HepG2 (cell line): ENCODE measurements around the gene SRSF1. TPM values are rescaled to one million over a fixed set of nuclear protein-coding genes. Genes with fewer than 3 reads are reported as not detected.

Experiments
- ATAC-seq: fragments of 200-7000 bp; cut with Tn5 transposase; 3 replicates; pipeline ENCODE4 v1.9.1; 2020; ENCODE audit warnings: mild to moderate bottlenecking, moderate library complexity
- BruUV-seq: library from RNA; stranded (reverse); fragments of 400-500 nt; replicated peaks from 2 replicates; lab custom pipeline; 2021; lab: Mats Ljungman, UMichigan
- CTCF ChIA-PET: fragments of 300-600 bp; formaldehyde crosslinking; extraction: SDS; loops from one replicate; lab custom pipeline; 2021; ENCODE audit warnings: low total read pairs, inconsistent platforms, low intra/inter-chr PET ratio; lab: Yijun Ruan, JAX
- POLR2A ChIA-PET: fragments of 350-600 bp; sonication (Branson Sonifier 250); formaldehyde crosslinking; loops from one replicate; lab custom pipeline; 2020; ENCODE audit warnings: antibody characterized with exemption, inconsistent platforms; lab: Yijun Ruan, JAX
- DNase-seq: peaks from one replicate; pipeline ENCODE4 v3.0.0-alpha.2; 2015; ENCODE audit warnings: low spot score
- FAIRE-seq: peaks from 3 replicates; lab custom pipeline; 2011; peaks lifted over from hg19 to GRCh38; lab: Jason Lieb, UNC
- H2AFZ ChIP-seq: one replicate; pipeline ENCODE4 v1.6.1; 2011; ENCODE audit warnings: low read length, inconsistent platforms
- H3K27ac ChIP-seq: fragments of 300-600 bp; 3 replicates; pipeline ENCODE4 v1.8.0; 2011; ENCODE audit warnings: mixed run types, mild to moderate bottlenecking, mixed read lengths, low read length, inconsistent platforms; ENCODE audit not compliant: insufficient read depth; ENCODE audit errors: extremely low read length
- H3K27me3 ChIP-seq, 2 experiments: fragments of 200-600 bp in 1 of 2; 2 replicates in 1 of 2; 3 replicates in 1 of 2; pipeline versions ENCODE4 v1.6.0 to v1.8.0; 2011; ENCODE audit warnings: low read length in 2 of 2, mild to moderate bottlenecking in 2 of 2, moderate library complexity in 2 of 2, inconsistent platforms in 1 of 2; ENCODE audit not compliant: insufficient read depth in 2 of 2, control insufficient read depth in 1 of 2
- H3K36me3 ChIP-seq, 2 experiments: fragments of 200-600 bp in 1 of 2; replicated peaks in 1 of 2; 2 replicates in 1 of 2; 3 replicates in 1 of 2; pipeline versions ENCODE4 v1.5.1 to v1.8.0; 2011; ENCODE audit warnings: low read length in 2 of 2, inconsistent platforms in 1 of 2; ENCODE audit not compliant: insufficient read depth in 2 of 2, control insufficient read depth in 1 of 2
- H3K4me1 ChIP-seq: 2 replicates; pipeline ENCODE4 v1.5.1; 2012; ENCODE audit warnings: low read length, inconsistent platforms; ENCODE audit not compliant: insufficient read depth
- H3K4me2 ChIP-seq: 2 replicates; pipeline ENCODE4 v1.6.0; 2011; ENCODE audit warnings: low read depth, low read length, inconsistent platforms
- H3K4me3 ChIP-seq, 3 experiments: fragments of 200-600 bp in 1 of 3; sonication (generic), shearing (Covaris generic) in 1 of 3; replicated peaks in 1 of 3; 2 replicates each; pipeline ENCODE4 v1.5.1; 2011 to 2016; ENCODE audit warnings: low read length in 3 of 3, inconsistent platforms in 2 of 3, low read depth in 2 of 3, mild to moderate bottlenecking in 2 of 3, control low read depth in 1 of 3, mixed read lengths in 1 of 3; ENCODE audit not compliant: insufficient read depth in 1 of 3
- H3K79me2 ChIP-seq: one replicate; pipeline ENCODE4 v1.6.1; 2011; ENCODE audit warnings: low read length, inconsistent platforms; ENCODE audit not compliant: insufficient read depth
- H3K9ac ChIP-seq: 2 replicates; pipeline ENCODE4 v1.6.0; 2011; ENCODE audit warnings: mild to moderate bottlenecking, low read depth, low read length, inconsistent platforms; ENCODE audit not compliant: insufficient read depth
- H3K9me3 ChIP-seq: 2 replicates; pipeline ENCODE4 v1.5.1; 2012; ENCODE audit warnings: mild to moderate bottlenecking, low read length
- H4K20me1 ChIP-seq: 2 replicates; pipeline ENCODE4 v1.6.0; 2011; ENCODE audit warnings: inconsistent platforms, mild to moderate bottlenecking, low read length, moderate library complexity; ENCODE audit not compliant: insufficient read depth
- CHCHD3 ChIP-seq: sonication (generic); formaldehyde crosslinking; IDR thresholded peaks from 2 replicates; pipeline ENCODE4 v1.8.0; 2022; ENCODE audit warnings: mild to moderate bottlenecking, missing genetic modification reagents, moderate library complexity
- HNRNPUL1 ChIP-seq: fragments of 200-400 bp; formaldehyde crosslinking; IDR thresholded peaks from 2 replicates; pipeline ENCODE4 v1.6.1; 2017; ENCODE audit warnings: low read depth, mild to moderate bottlenecking, low read length, moderate library complexity
- KDM5A ChIP-seq: fragments of 200-600 bp; sonication (generic); IDR thresholded peaks from 2 replicates; pipeline ENCODE4 v1.7.0; 2018; ENCODE audit warnings: antibody characterized with exemption, mild to moderate bottlenecking, low read length, borderline replicate concordance
- SP1 ChIP-seq, 2 experiments: fragments of 450-650 bp in 1 of 2; sonication (generic) in 1 of 2; formaldehyde crosslinking in 1 of 2; IDR thresholded peaks; 2 replicates each; pipeline versions ENCODE4 v1.4.0 to v1.6.1; 2016 to 2020; ENCODE audit warnings: missing genetic modification reagents in 1 of 2
- TARDBP ChIP-seq: sonication (generic); formaldehyde crosslinking; IDR thresholded peaks from 2 replicates; pipeline ENCODE4 v1.8.0; 2022; ENCODE audit warnings: mild to moderate bottlenecking, missing genetic modification reagents
- ZNF260 ChIP-seq: sonication (generic); formaldehyde crosslinking; IDR thresholded peaks from 2 replicates; pipeline ENCODE4 v1.4.0; 2020; ENCODE audit warnings: missing genetic modification reagents, low read depth, mild to moderate bottlenecking, borderline replicate concordance
- ZNF557 ChIP-seq: sonication (generic); formaldehyde crosslinking; IDR thresholded peaks from 2 replicates; pipeline ENCODE4 v1.4.0; 2020; ENCODE audit warnings: missing genetic modification reagents
- ZNF629 ChIP-seq: sonication (generic); formaldehyde crosslinking; conservative IDR thresholded peaks from 2 replicates; pipeline ENCODE4 v1.5.0; 2020; ENCODE audit warnings: missing genetic modification reagents
- ZNF841 ChIP-seq: sonication (generic); formaldehyde crosslinking; IDR thresholded peaks from 2 replicates; pipeline ENCODE4 v1.8.1; 2023; ENCODE audit warnings: missing genetic modification reagents, borderline replicate concordance
- ZNF879 ChIP-seq: sonication (generic); formaldehyde crosslinking; IDR thresholded peaks from 2 replicates; pipeline ENCODE4 v1.8.1; 2023; ENCODE audit warnings: missing genetic modification reagents
- WGBS: methylation state at CpG from one replicate; pipeline ENCODE4 v1.1.6; 2017; ENCODE audit warnings: low lambda C conversion rate; 5-methylcytosine and 5-hydroxymethylcytosine counted together
- in situ Hi-C: cut with HindIII; loops from 2 replicates; pipeline ENCODE4 v1.10.0; 2017; ENCODE audit warnings: low pct_unique_long_range_greater_than_20kb; ENCODE audit not compliant: extremely low pct_ligation_motif_present
- intact Hi-C: fragments of 100-400 bp; cut with micrococcal nuclease; formaldehyde crosslinking; loops from one replicate; pipeline ENCODE4 v1.10.0; 2022; ENCODE audit not compliant: unreplicated experiment
- polyA plus RNA-seq, 8 experiments: library from polyadenylated mRNA; depleted of rRNA in 3 of 8; stranded (reverse) in 7 of 8; unstranded in 1 of 8; fragments of >200 nt; fragmentation: Illumina TruSeq in 4 of 8; extraction: Trizol in 4 of 8; gene quantifications; 2 replicates each; pipeline versions ENCODE4 v1.2.1 to v1.2.3, GENCODE V29; 2011 to 2016; ENCODE audit warnings: low read depth in 4 of 8, missing spikeins in 1 of 8, mixed read lengths in 1 of 8; ENCODE audit not compliant: insufficient read depth in 1 of 8
- total RNA-seq, 5 experiments: library from RNA; depleted of rRNA; stranded (reverse); fragments of >200 nt; fragmentation: Illumina TruSeq; extraction: Trizol; gene quantifications; 2 replicates each; pipeline ENCODE4 v1.2.3, GENCODE V29; 2016; ENCODE audit warnings: low read depth in 1 of 5
- TF ChIP-seq, protein P1 (sequence below): sonication (generic); formaldehyde crosslinking; IDR thresholded peaks from 2 replicates; pipeline ENCODE4 v1.4.0; 2020; ENCODE audit warnings: missing genetic modification reagents
- TF ChIP-seq, protein P2 (sequence below): IDR thresholded peaks from 2 replicates; pipeline ENCODE4 v1.6.1; 2018; ENCODE audit warnings: missing genetic modification reagents
- TF ChIP-seq, protein P3 (sequence below): sonication (generic); formaldehyde crosslinking; IDR thresholded peaks from 2 replicates; pipeline ENCODE4 v1.4.0; 2020; ENCODE audit warnings: missing genetic modification reagents

Gene SRSF1
- total and polyA plus RNA-seq, 2 of the 13 experiments (the other 11 are each of a cell fraction or from before 2014, with no cell fraction given) = 142 to 445 TPM

DNA sequence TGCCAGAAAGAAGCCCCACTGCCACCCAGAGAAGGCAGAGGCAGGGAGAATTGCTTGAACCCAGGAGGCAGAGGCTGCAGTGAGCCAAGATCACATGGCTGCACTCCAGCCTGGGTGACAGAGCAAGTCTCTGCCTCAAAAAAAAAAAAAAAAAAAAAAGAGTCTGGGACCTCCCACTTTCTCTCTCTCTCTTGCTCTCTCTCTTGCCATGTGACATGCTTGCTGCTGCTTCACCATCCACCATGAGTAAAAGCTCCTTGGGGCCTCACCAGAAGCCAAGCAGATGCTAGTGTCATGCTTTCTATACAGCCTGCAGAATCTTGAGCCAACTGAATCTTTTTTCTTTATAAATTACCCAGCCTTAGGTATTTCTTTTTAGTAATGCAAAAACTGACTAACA, 21.5 kb upstream of the SRSF1 start:
- no TSS peak for BruUV-seq
- H3K4me2 ChIP-seq = no peak overlapping the region
- H3K36me3 ChIP-seq = no peaks in the 10 kb centered on the region
- H3K4me3 ChIP-seq = no peak overlapping the region
- no peaks in the 10 kb centered on the region for H3K79me2 ChIP-seq
- H2AFZ ChIP-seq = no peak overlapping the region
- H3K27ac ChIP-seq = no peak overlapping the region
- ChIA-PET POLR2A (no interaction called here), CTCF (no interaction called here)
- intact Hi-C loops = no loop called here
- FAIRE-seq = no peak
- no peaks in the 10 kb centered on the region for H4K20me1 ChIP-seq
- no peaks in the 10 kb centered on the region for H3K9me3 ChIP-seq
- H3K4me1 ChIP-seq = no peaks in the 10 kb centered on the region
- H3K9ac ChIP-seq = no peak overlapping the region
- no peak for TF ChIP-seq SP1 (IDR thresholded peaks at IDR 0.05)
- no peak for TF ChIP-seq SP1 (CRISPR knock-in tag; IDR thresholded peaks at IDR 0.05)
- no peak for TF ChIP-seq HNRNPUL1
- TF ChIP-seq CHCHD3 (CRISPR knock-in tag) = no peak
- TF ChIP-seq, protein P1, sequence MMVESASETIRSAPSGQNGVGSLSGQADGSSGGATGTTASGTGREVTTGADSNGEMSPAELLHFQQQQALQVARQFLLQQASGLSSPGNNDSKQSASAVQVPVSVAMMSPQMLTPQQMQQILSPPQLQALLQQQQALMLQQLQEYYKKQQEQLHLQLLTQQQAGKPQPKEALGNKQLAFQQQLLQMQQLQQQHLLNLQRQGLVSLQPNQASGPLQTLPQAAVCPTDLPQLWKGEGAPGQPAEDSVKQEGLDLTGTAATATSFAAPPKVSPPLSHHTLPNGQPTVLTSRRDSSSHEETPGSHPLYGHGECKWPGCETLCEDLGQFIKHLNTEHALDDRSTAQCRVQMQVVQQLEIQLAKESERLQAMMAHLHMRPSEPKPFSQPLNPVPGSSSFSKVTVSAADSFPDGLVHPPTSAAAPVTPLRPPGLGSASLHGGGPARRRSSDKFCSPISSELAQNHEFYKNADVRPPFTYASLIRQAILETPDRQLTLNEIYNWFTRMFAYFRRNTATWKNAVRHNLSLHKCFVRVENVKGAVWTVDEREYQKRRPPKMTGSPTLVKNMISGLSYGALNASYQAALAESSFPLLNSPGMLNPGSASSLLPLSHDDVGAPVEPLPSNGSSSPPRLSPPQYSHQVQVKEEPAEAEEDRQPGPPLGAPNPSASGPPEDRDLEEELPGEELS (CRISPR knock-in tag) = no peak
- no peak for TF ChIP-seq ZNF260
- H3K27me3 ChIP-seq = 0 out of 5 replicates have a peak, but pooled peaks cover 0 to 5% of the 10 kb centered on the region in 2 experiments
- DNase-seq = no peak
- in situ Hi-C loops = loop anchor here (25.0 kb wide), 1 partner anchor 434 kb away; no protein-coding TSS in a partner anchor
- ATAC-seq = no peak

DNA sequence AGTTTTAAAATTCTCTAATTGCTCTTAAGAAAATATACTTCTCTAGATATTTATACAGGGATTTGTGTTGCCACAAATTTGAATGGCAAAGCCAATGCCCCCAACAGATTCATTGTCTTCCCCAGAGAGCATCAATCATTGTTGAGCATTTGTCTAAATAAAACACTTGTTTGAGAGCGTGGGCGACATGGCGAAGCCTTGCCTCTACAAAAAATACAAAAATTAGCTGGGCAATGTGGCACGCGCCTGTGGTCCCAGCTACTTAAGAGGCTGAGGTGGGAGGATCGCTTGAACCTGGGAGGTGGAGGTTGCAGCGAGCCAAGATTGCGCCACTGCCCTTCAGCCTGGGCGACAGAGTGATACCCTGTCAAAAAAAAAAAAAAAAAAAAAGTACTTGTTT, 13.4 kb upstream of the SRSF1 start:
- in situ Hi-C loops = no loop called here
- Histone ChIP-seq H3K9ac (no peak overlapping the region), H3K4me3 (no peak overlapping the region), H3K79me2 (no peaks in the 10 kb centered on the region), H4K20me1 (no peaks in the 10 kb centered on the region), H3K27me3 (no peaks in the 10 kb centered on the region), H3K4me1 (no peaks in the 10 kb centered on the region), H3K27ac (no peak overlapping the region), H3K9me3 (no peaks in the 10 kb centered on the region), H3K4me2 (no peak overlapping the region), H2AFZ (no peak overlapping the region), H3K36me3 (no peaks in the 10 kb centered on the region)
- intact Hi-C loops = no loop called here
- POLR2A ChIA-PET = interaction anchor here (1.2 kb wide), 1 partner anchor 13 kb away, joined by 3 read pairs; the partner anchor contains the start of gene SRSF1
- WGBS = 65% methylated on average over 9 of the region's 9 CpGs
- FAIRE-seq (no peak), ATAC-seq (no peak), DNase-seq (no peak)
- BruUV-seq = no TSS peak
- CTCF ChIA-PET = no interaction called here
- TF ChIP-seq ZNF629 (CRISPR knock-in tag) (no peak), ZNF557 (CRISPR knock-in tag) (no peak), ZNF841 (CRISPR knock-in tag) (no peak), ZNF879 (CRISPR knock-in tag) (no peak), TARDBP (no peak), KDM5A (no peak)
- TF ChIP-seq, protein P2, sequence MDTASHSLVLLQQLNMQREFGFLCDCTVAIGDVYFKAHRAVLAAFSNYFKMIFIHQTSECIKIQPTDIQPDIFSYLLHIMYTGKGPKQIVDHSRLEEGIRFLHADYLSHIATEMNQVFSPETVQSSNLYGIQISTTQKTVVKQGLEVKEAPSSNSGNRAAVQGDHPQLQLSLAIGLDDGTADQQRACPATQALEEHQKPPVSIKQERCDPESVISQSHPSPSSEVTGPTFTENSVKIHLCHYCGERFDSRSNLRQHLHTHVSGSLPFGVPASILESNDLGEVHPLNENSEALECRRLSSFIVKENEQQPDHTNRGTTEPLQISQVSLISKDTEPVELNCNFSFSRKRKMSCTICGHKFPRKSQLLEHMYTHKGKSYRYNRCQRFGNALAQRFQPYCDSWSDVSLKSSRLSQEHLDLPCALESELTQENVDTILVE = no peak
- TF ChIP-seq, protein P3, sequence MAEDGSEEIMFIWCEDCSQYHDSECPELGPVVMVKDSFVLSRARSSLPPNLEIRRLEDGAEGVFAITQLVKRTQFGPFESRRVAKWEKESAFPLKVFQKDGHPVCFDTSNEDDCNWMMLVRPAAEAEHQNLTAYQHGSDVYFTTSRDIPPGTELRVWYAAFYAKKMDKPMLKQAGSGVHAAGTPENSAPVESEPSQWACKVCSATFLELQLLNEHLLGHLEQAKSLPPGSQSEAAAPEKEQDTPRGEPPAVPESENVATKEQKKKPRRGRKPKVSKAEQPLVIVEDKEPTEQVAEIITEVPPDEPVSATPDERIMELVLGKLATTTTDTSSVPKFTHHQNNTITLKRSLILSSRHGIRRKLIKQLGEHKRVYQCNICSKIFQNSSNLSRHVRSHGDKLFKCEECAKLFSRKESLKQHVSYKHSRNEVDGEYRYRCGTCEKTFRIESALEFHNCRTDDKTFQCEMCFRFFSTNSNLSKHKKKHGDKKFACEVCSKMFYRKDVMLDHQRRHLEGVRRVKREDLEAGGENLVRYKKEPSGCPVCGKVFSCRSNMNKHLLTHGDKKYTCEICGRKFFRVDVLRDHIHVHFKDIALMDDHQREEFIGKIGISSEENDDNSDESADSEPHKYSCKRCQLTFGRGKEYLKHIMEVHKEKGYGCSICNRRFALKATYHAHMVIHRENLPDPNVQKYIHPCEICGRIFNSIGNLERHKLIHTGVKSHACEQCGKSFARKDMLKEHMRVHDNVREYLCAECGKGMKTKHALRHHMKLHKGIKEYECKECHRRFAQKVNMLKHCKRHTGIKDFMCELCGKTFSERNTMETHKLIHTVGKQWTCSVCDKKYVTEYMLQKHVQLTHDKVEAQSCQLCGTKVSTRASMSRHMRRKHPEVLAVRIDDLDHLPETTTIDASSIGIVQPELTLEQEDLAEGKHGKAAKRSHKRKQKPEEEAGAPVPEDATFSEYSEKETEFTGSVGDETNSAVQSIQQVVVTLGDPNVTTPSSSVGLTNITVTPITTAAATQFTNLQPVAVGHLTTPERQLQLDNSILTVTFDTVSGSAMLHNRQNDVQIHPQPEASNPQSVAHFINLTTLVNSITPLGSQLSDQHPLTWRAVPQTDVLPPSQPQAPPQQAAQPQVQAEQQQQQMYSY (CRISPR knock-in tag) = no peak
